ENCODE data around the gene FAM13C. TPM values are rescaled to one million over a fixed set of nuclear protein-coding genes. Genes with fewer than 3 reads are reported as not detected.

The FAM13C gene
- total and polyA plus RNA-seq, 2 of the 4 experiments (the other 2 are of a cell fraction), result 1.6 to 2.9 TPM

GRCh38 chr10:59272061-59272460 lies 90.3 kb downstream of the FAM13C start:
- POLR2A ChIA-PET (ENCODE audit: unreplicated experiment), result no interaction called here
- Histone ChIP-seq H3K4ac (ENCODE audit: low read depth, low read length) (no peak overlapping the region), H3K4me3 (ENCODE audit: insufficient read depth, low read depth, low read length) (no peak overlapping the region), H3K9ac (ENCODE audit: low read depth, low read length) (no peak overlapping the region), H2BK15ac (ENCODE audit: low read depth, low read length) (no peak overlapping the region), H4K20me1 (ENCODE audit: insufficient read depth, low read length) (no peaks in the 10 kb centered on the region), H3K79me1 (ENCODE audit: low read depth in 1 of 2, low read length in 2 of 2) (no peaks in the 10 kb centered on the region), H3K56ac (ENCODE audit: extremely low read depth, insufficient read depth, low read length) (no peak overlapping the region), H3K9me1 (ENCODE audit: insufficient read depth, low read length) (no peaks in the 10 kb centered on the region), H3K27me3 (ENCODE audit: control insufficient read depth, insufficient read depth, low read length) (no peaks in the 10 kb centered on the region), H3K36me3 (ENCODE audit: control insufficient read depth, insufficient read depth, low read length) (no peaks in the 10 kb centered on the region), H3K4me2 (ENCODE audit: low read depth, low read length) (no peak overlapping the region), H3K14ac (replicated peaks; ENCODE audit: low read depth, low read length) (no peak overlapping the region), H3K18ac (ENCODE audit: low read depth, low read length) (no peak overlapping the region), H3K9me3 (ENCODE audit: control insufficient read depth, insufficient read depth, low read length) (no peaks in the 10 kb centered on the region), H2AK9ac (replicated peaks; ENCODE audit: low read depth, low read length, poor library complexity) (no peak overlapping the region), H2BK5ac (ENCODE audit: low read depth, low read length, poor library complexity, severe bottlenecking) (no peak overlapping the region), H3K23ac (ENCODE audit: low read depth, low read length) (no peak overlapping the region), H3K27ac (ENCODE audit: insufficient read depth, low read length) (no peak overlapping the region), H3K4me1 (ENCODE audit: control insufficient read depth, insufficient read depth, low read length) (peaks cover 2% of the 10 kb centered on the region; the same call in 1 of the 2 replicates), H2BK120ac (ENCODE audit: low read depth, low read length) (no peak overlapping the region), H4K5ac (ENCODE audit: low read depth, low read length) (no peak overlapping the region), H4K8ac (ENCODE audit: low read depth in 2 of 2, low read length in 2 of 2) (no peak overlapping the region), H2AFZ (replicated peaks; ENCODE audit: low read length, poor library complexity) (no peak overlapping the region), H2BK20ac (ENCODE audit: low read depth, low read length) (no peak overlapping the region), H2AK5ac (ENCODE audit: low read depth, low read length) (no peak overlapping the region), H4K91ac (ENCODE audit: insufficient read depth, low read depth, low read length) (no peak overlapping the region)
- dilution Hi-C loops (cut with HindIII; ENCODE audit: low sequenced_read_pairs, unreplicated experiment) (no loop called here), in situ Hi-C loops (cut with MboI; ENCODE audit: low sequenced_read_pairs) (no loop called here), intact Hi-C loops (cut with micrococcal nuclease) (no loop called here)
- CTCF ChIA-PET, result no interaction called here
- ATAC-seq (ENCODE audit: low read depth) (no peak), DNase-seq (no peak)
- no peak for TF ChIP-seq ELK1 (IDR thresholded peaks at IDR 0.05; ENCODE audit: borderline replicate concordance, low read depth, low read length)
- no peak for TF ChIP-seq NFE2L2 (IDR thresholded peaks at IDR 0.05; ENCODE audit: low read depth, low read length)
- TF ChIP-seq CEBPB (IDR thresholded peaks at IDR 0.05; ENCODE audit: low read depth, low read length), result no peak
- TF ChIP-seq MAFK (IDR thresholded peaks at IDR 0.05; ENCODE audit: low read depth, low read length), result no peak
- no peak for TF ChIP-seq RCOR1 (IDR thresholded peaks at IDR 0.05; ENCODE audit: insufficient replicate concordance, low read length)
- no peak for TF ChIP-seq CTCF (conservative IDR thresholded peaks at IDR 0.05; ENCODE audit: low read depth, low read length)
- BruUV-seq (replicated peaks), result no TSS peak
